Osteocyte (in vitro differentiated cells): ENCODE measurements around the gene GPR162. TPM values are rescaled to one million over a fixed set of nuclear protein-coding genes. Genes with fewer than 3 reads are reported as not detected.
A peak's percentile ranks its signal among the peaks of the same experiment; 100 is the strongest.

Experiments
- DNase-seq: peaks from one replicate; pipeline ENCODE4 v3.0.0; 2021; ENCODE audit warnings: mixed read lengths; ENCODE audit not compliant: unreplicated experiment; ENCODE audit errors: extremely low spot score
- H3K27ac Mint-ChIP-seq: one replicate; pipeline ENCODE4 v1.8.0; 2021; ENCODE audit warnings: mild to moderate bottlenecking, mixed read lengths; ENCODE audit not compliant: unreplicated experiment
- H3K27me3 Mint-ChIP-seq: one replicate; pipeline ENCODE4 v1.8.0; 2021; ENCODE audit warnings: mixed read lengths; ENCODE audit not compliant: unreplicated experiment
- H3K36me3 Mint-ChIP-seq: one replicate; pipeline ENCODE4 v1.8.0; 2021; ENCODE audit warnings: mixed read lengths; ENCODE audit not compliant: unreplicated experiment
- H3K4me1 Mint-ChIP-seq: one replicate; pipeline ENCODE4 v1.8.0; 2021; ENCODE audit warnings: mixed read lengths; ENCODE audit not compliant: unreplicated experiment
- H3K4me3 Mint-ChIP-seq: one replicate; pipeline ENCODE4 v1.8.0; 2021; ENCODE audit warnings: mild to moderate bottlenecking, moderate library complexity, mixed read lengths; ENCODE audit not compliant: unreplicated experiment
- H3K9me3 Mint-ChIP-seq: one replicate; pipeline ENCODE4 v1.8.0; 2021; ENCODE audit warnings: mixed read lengths; ENCODE audit not compliant: unreplicated experiment
- CTCF ChIP-seq: fragments of 200-600 bp; sonication (generic); IDR thresholded peaks from 2 replicates; pipeline ENCODE4 v1.5.0; 2021; ENCODE audit warnings: antibody characterized with exemption, mild to moderate bottlenecking, moderate library complexity
- total RNA-seq: library from RNA; stranded (reverse); gene quantifications from 2 replicates; pipeline ENCODE4 v1.2.1, GENCODE V29; 2021

GPR162 gene
- total RNA-seq, 1 donor from 2014 or later, result 11.5 TPM

GRCh38 chr12:6822426-6823135 is 960 bp downstream of the GPR162 start:
- DNase-seq, result no peak
- Mint-ChIP-seq H3K27ac (peak overlapping the region; percentile 41), H3K36me3 (no peaks in the 10 kb centered on the region), H3K4me3 (peak overlapping the region; percentile 73), H3K9me3 (no peaks in the 10 kb centered on the region), H3K27me3 (no peaks in the 10 kb centered on the region), H3K4me1 (peaks cover 57% of the 10 kb centered on the region)
- no peak for TF ChIP-seq CTCF

- Mint-ChIP-seq H3K4me3 (no peak overlapping the region), H3K4me1 (peaks cover 61% of the 10 kb centered on the region), H3K36me3 (no peaks in the 10 kb centered on the region), H3K27me3 (no peaks in the 10 kb centered on the region), H3K27ac (no peak overlapping the region), H3K9me3 (no peaks in the 10 kb centered on the region)
- no peak for TF ChIP-seq CTCF
- DNase-seq, result no peak
Observed at GRCh38 chr12:6823182-6824084, 1.8 kb downstream of the GPR162 start.

- TF ChIP-seq CTCF, result no peak
- Mint-ChIP-seq H3K4me3 (no peak overlapping the region), H3K9me3 (no peaks in the 10 kb centered on the region), H3K27ac (peak overlapping the region; percentile 23), H3K4me1 (peaks cover 59% of the 10 kb centered on the region), H3K36me3 (no peaks in the 10 kb centered on the region), H3K27me3 (no peaks in the 10 kb centered on the region)
- no peak for DNase-seq
Observed at GRCh38 chr12:6824085-6824775, 2.6 kb downstream of the GPR162 start.

- Mint-ChIP-seq H3K36me3 (no peaks in the 10 kb centered on the region), H3K9me3 (no peaks in the 10 kb centered on the region), H3K27me3 (no peaks in the 10 kb centered on the region), H3K4me1 (peaks cover 57% of the 10 kb centered on the region), H3K27ac (peak overlapping the region; percentile 73), H3K4me3 (no peak overlapping the region)
- TF ChIP-seq CTCF, result no peak
- DNase-seq, result no peak
Observed at GRCh38 chr12:6824901-6825381, 3.3 kb downstream of the GPR162 start.
